ENCODE data around the gene RALGPS1.

The RALGPS1 gene

DNA sequence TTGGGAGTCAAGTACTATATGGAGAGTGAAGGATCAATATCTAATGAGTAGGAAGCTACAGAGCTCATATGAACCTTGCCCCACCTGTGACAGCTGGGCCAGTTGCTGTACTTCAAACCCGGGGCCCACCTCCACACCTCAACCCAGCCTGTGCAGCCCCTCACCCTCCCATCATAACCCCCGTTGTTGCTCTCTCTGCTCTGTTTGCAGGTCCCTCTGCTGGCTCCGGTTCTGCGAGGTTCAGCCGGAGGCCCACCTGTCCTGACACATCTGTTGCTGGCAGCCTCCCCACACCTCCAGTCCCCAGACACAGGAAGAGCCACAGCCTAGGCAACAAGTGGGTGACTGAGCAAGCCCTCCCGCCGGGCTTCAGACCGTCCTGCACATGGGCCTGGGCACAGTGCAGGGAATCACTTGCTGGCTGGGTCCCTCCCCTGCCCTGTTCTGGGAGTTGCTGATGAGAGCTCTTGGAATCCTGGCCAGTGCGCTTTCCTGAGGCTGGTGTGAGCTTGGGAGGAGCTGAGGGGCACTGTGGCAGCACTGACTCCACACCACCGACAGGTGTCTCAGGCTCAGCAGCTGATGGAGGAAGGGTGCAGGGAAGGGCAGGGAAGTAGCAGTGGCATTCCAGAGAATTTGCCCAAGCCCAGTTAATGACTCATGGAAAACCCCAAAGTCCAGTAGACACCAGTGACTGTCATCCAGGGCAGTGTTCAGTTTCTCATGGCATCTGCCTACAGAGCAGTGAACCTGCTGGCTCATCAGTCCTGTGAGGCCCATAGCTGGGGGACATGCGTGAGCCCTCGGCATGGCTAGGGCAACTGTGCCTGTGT, 280.5 kb downstream of the RALGPS1 start:
- FAIRE-seq = no peak

DNA sequence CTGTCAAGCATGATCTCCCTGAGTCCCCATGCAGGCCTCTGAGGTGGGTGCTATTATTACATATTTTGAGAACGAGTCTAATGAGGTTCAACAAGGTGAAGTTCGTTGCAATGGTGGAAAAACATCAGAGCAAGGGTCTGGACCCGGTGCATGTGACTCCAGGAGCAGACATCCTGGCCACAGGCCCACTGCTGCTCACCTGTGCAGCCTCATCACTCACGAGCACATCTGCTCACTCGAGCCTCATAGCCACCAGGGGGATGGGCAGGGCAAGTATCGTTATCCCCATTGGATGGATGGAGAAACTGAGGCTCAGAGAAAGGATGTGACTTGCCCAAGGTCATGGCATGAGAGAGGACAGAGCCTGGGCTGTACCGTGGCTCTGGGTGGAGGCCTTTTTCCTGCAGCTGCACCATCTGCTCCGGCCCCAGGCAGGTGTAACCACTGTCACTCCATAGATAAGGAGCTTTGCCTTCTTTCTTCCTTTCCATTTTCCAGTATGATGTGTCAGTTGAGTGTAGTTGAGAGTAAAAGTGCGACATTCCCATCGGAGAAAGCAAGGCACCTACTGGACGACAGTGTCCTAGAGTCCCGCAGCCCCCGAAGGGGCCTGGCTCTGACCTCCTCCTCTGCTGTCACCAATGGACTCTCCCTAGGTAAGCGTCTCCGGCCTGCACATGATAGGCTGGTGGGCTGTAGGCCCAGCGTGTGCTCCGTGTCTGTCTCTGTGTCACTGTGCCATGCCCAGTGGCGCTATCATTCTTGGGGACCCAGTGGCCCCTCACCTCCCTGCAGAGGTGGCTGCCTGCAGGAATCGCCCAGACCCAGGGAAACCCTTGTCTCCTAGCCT, 281.6 kb downstream of the RALGPS1 start:
- no peak for FAIRE-seq

DNA sequence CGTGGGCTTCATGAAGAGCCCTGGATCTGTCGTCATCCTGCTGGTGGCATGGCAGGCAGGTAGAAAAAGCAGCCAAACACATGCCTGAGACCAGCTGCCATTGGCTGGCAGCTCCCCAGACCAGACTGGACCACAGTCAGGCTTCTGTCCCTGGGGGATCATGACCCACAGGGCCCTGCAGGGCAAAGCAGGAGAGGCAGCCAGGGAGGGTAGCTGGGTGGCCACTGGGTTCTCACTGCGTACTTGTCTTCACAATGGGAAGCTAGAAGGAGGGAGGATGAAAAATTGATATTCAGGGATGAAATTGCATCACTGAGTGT, 282.2 kb downstream of the RALGPS1 start:
- FAIRE-seq = no peak

DNA sequence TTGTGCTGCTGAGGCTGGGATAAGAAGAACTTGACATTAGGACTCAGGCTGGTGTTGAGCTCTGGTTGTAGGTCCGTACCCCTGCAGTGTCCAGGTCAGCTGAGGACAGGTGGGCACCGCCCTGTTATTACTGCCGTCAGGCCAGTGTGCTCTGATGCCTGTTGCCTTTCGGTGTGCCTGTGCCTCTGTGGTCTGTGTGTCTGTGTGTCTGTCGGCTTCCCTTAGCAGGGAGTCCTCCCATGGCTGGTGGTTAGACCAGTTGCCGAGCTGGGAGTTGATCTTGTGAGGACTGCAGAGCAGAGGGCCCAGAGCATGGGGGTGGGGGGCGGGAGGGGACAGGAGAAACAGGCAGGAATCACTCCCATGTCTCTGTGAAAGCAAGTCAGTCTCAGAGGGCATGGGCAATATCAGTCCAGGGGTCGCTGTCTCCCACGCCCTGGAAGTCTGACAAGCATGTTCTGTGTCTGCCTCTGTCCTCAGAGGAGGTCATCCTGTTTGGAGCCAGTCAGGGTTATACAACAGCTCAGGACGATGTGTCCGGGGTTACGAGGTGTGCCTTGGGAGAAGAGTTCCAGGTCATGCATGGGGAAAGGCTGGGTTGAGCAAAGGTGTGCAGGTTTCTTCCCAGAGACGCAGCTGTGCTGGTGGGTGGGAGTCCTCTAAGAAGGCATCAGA, 282.7 kb downstream of the RALGPS1 start:
- no peak for FAIRE-seq

DNA sequence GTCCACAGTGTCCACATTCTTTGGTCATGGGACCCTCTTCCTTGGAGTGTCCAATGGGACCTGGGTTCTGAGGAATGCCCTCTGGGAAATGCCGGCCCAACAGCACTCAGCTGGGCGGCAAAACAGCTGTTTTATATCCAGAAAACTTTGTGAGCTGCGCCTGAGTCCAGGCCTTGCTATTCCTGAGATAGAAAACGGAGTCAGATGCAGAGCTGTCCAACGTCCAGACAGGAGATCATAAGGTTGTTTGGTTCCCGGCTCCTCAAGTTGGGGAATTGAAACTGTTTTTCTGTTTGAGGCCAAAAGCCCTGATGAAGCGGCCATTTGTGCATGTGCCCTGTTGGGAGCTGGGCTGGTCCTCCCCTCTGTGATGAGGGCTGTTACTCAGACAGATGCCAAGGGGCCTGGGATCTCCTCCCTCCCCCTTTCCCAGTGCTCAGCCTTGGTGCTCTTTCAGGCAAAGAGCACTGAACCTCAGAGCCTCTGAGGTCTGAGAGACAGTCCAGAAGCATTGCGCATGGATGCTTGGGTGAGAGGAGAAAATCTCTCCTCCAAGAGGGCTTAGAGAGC, 283.4 kb downstream of the RALGPS1 start:
- no peak for FAIRE-seq

DNA sequence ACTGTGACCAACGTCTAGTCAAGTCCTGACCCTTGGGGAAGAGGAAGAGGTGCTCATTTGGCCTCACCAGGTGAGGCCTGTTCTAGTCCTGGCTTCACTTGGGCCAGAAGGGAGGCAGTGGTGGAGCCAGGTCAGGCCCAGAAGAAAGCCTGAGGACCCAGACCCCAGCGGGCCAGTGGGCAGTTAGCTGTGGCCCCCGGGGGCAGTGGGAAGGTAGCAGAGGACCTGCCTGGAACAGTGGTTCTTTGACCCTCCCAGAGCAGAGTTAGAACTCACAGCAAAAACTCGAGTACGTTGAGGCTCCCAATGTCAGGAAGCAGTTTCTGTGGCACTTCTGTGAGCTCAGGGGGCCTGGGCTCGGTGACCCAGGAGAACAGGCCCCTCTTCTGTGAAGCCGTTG, 284.0 kb downstream of the RALGPS1 start:
- no peak for FAIRE-seq

DNA sequence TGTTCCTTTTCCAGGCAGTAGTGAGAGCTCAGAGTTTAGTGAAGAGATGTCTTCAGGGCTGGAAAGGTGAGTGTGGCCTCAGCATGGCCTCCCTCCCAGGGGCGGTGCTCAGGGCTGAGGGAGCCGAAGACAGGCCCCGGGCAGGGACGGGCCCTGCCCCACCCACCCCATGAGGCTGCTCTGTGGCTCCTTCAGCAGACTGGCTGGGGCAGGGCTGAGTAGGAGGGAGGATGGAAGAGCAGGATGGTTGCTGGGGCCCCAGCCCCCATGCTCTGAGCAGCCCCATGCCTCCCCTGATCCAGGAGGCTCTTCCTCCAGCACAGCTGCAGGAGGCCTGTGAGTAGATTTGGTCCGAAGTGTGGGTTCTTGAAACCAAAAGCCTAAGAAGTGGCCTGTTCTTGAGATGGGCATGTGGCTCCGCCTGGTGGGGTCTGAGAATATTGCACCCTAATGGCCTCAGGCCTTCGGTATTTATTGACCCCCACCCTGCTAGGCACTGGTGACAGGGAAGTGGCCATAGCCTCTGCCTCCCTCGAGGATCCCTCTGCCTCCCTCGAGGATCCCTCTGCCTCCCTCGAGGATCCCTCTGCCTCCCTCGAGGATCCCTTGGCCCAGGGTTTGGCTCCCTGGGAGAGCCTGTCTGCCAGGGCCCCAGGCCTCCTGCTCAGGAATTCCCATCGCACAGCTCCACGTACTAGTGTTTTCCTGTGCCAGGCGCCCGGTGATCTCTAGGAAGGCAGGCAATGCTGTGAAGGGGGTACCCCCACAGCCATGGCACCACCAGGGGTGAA, 284.6 kb downstream of the RALGPS1 start:
- no peak for FAIRE-seq

DNA sequence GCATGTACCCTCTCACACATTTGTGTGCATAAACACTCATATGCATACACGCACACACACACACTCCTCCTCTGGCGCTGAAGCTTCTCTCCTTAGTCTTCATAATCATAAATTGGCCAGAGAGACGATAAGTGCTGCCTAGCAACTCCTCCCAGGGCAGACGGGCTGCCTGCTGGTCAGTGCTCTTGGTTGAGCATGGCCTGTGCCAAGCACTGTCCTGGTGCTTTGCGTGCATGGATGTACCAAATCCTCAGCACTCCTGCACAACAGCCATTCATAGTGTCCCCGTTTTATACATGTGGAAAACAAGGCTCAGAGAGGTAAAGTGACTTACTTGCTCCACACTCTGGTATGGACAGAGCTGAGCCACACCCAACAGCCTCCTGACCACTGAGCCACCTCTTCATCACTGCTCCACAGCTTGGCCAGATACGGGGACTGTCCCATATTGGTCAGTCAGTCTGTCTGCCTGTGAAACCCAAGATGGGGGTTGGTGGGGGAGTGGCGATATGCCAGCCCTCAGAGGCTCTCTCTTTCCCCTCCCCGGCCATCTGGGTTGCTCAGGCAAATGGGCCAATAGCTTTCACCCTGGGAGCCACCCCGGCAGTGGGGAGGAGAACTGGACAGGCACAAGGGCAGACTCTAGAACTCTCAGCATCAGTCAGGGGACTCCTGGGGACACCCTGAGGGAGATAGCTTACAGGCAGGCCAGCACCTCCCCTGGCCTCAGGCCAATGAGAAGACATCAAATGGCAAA, 285.7 kb downstream of the RALGPS1 start:
- FAIRE-seq = no peak

DNA sequence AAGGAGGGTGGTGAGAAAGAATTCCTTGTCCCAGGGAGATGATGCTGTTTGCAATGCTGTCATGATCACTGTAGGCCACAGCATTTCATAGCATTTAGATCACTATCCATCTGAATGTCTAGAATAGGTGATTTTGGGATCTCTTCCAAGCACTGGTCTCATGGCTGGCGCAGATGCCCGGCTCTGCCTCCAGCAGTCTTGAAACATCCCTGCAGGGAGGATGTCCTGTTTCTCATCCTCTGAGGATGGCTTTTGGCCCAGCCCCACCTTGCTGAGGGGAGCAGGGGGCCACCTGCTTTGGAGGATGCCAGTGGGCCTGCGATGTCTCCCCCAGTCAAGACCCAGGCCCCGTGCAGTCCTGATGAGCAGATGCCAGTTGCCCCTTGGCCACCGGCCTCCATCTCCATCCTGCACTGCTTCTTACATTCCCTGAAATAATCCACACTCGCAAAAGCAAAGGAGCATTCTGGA, 286.5 kb downstream of the RALGPS1 start:
- no peak for FAIRE-seq

DNA sequence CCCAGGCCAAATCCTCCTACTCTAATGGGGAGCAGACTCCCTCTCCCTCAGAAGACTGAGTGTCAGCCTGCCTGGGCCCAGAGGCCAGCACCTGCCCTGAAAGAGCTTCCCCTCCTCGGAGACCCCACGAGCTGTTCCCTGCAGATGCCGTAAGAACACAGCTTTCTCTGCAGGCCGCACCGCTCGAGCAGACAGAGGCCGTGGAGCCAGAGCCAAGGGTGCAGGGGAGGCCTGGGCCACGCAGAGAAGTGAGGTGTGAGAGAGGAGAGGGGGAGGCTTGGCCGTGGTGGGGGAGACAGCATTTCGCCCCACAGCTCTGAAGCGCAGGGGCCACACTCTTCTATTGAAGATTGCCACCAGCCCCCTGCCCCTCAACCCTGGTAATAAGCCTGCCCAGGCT, 287.1 kb downstream of the RALGPS1 start:
- no peak for FAIRE-seq

DNA sequence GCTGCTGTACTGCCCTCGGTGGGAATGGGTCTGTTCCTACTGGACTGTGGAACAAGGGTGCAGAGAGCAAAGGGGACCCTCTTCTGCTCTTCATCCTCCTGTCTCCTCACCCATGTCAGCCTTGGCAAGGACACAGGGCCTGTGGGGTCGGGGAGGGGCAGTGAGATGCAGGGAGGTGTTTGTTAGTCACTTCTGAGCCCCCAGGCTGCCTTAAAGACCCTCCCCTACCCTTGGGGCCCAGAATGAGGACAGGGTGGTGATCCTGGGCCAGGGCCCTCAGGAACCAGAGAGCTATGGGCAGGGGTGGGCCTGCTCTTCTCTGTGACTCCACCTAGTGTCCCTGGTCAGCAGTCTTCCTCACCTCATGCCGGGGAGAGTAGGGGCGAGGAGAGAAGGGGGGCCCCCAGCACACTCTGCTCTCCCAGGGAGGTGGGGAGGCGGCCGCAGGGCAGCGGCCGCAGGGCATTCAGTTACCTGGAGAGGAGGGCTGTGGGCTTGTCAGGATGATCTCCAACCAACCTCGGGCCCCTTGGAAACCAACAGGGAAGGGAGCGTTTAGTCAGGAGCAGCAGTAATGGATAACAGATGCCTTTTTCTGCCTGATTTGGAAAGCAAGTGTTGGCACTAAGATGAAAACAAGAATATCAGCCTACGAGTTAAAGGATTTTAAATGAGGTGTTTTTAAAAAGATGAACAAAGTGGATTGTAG, 288.0 kb downstream of the RALGPS1 start:
- no peak for FAIRE-seq

DNA sequence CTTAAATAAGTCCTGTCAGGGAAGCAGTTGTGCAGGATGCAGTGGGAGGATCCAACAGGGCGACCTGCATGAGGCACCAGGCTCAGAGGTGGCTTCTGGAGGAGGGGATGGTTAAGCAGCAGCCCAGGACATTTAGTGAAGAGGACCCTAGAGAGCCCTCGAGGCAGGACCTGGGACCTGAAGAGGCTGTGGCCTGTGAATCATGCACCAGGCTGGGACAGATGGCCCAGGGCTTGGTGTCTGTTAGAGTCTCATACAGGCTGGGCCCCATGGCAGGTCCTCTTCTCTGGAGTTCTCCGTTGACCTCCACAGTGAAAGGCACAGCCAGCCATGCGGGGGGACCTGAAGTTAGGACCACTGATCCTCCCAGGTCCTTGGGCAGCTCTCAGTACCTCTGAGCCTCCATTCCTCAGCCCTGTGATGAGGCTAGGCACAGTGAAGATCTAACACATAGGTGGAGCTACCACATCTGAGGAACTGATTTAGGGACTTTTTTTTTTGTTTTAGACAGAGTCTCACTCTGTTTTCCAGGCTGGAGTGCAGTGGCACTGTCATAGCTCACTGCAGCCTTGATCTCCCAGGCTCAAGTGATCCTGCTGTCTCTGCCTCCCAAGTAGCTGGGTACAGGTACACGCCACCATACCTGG, 289.2 kb downstream of the RALGPS1 start:
- FAIRE-seq = no peak

DNA sequence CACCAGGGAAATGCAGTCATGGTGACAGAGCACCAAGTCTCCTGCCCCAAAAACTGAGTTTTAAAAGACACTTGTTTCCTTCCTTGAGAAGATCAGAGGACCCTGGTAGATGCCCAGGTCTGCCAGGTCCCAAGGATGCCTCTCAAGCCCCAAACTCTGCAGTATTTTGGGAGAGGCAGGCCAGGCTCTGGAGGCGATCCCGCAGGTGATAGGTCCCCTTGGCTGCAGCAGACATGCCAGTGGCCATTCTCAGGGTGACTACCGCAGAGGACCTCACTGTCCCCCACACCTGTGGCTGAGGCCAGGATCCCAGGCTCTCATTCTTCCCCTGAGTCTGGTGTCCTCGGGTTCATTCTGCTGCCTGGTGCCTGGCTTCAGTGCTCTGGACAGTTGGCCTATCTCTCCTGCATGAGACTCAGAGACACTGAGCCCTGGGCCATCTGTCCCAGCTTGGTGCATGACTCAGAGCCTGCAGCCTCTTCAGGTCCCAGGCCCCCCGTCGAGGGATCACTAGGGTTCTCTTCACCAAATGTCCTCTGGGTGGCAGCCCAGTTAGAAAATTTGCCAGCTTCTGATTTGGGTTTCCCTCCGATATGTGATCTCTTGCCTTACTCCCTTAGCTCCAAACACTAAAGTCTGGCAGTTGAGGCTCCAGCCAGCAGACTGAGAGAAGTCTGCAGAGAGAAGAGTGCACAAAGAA, 290.3 kb downstream of the RALGPS1 start:
- no peak for FAIRE-seq

DNA sequence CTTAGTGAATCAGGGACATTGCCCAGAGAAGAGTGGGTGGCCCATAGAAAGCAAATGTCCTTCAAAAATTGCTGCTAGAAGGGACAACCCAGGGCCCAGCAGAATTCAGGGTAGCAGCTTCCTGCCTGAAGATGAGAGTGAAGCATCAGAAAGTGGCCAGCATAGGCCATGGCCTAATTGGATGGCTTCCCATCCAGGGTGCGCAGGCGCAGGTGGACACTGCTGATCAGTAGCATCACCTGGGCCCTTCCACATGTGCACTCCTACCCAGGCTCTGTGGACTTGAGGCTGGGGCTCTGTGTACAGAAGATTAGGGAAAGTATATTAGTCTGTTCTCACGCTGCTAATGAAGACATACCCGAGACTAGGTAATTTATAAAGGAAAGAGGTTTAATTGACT, 291.4 kb downstream of the RALGPS1 start:
- FAIRE-seq = no peak

DNA sequence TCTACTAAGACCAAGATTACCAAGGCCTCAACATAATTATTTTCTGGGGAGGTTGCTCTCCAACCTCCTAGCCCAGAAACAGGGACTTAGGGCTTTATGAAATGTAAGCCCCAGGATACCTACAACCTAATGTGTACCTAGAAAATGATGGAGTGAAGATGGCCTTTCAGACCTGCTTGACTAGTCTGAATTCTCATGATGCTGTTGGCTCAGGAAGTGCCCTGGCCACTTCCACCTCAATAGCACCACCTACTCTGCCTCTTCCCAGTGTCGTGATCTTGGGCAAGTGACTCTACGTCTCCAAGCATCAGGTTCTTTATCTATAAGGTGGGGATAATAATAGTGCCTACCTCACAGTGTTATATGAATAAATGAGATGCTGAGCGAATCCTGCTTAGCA, 292.1 kb downstream of the RALGPS1 start:
- no peak for FAIRE-seq

DNA sequence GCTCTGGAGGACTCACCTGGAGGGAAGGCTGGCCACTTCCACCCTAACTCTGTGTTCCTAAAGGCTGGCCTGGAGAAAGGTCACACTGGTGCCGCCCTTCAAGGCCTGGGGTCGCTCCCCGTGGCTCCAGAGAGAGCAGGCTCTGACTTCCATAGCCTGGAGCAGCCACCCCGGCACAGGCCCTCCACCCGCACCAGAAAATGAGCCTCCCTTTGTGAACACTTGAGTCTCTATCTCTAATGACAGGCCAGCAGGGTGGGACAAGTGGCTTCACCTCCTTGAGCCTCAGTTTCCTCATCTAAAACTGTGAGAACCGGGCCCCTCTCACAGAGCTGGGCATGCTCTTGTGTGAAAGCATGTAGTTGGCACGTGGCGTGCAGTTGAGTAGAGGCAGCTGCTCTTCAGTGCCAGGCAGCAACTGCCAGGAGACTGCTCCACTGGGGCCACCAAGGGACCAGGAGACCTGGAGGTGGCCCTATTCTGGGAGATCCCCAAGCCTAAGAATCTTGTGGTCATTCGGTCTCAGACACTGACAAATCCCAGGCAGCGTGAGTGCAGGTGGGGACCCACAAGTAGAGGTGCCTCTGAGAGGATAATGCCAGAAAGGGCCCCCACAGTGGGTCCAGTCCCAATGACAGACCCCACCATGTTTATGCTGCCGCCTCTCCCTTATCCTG, 293.3 kb downstream of the RALGPS1 start:
- FAIRE-seq = no peak

DNA sequence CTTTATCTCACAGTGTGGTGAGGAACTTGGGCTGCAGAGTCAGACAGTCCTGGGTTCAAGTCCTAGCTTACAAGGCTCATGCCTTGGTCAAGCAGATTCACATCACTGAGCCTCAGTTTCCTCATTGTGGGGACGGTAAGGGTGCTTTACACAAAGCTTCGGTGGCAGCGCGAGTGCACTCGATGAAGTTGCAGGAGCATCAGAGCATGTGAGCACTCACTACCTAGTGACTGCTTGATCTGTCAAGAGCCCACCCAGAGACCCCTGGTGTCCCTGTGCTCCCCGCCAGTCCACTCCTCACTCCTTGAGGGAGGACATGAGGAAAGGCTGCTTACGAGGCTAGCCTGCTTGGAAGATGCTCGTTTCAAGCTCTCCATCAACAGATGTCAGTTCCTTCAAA, 293.8 kb downstream of the RALGPS1 start:
- no peak for FAIRE-seq

DNA sequence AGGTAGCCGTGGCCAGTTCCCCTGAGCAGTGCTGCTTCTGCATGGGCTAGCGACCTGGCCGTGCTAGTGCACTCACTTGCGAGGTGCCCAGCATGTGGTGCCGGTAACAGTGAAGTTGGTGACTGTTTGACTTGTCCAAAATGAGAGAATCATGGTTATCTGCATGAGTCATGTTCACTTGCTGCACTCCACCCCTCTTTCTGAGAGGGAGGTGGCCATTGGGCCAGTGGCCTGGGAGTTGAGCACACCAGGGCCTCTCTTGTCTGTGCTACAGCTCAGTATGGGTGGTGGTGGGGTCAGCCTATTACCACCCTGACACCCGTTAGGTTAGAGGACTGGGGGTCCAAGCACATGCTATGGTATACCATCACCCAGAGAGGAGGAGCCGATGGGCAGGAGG, 294.6 kb downstream of the RALGPS1 start:
- FAIRE-seq = no peak

DNA sequence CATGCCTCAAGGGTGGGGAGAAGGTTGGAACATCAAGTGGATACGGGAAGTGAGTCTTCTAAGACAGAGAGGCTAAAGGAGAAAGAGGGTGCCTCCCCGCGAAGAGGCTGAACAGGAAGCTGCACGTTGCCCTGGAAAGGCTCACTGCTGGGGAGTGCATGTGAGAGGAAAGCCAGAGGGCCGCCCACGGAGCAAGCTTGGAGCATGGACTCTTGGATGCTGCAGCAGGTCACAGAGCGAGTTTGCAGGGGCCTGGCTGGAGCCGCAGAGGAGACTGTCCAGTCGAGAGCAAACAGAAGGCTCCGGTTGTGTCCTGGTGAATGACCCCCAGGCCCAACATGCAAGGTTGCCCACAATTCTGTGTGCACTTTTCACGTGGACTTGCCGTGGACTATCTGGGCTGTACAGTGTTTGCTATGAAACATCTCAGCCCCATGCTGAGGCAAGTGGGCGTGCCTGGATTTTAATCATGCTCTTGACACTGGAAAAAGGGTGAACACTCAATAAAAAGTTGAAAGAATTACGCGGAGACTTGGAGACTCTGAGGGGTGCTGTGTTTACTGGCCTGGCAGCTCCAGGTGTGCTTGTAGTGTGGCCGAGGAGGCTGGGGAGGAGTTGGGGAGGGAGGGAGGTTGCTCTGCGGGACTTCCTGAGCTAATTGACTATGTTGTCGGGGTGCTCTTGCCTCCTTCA, 295.5 kb downstream of the RALGPS1 start:
- FAIRE-seq = no peak

All from A204.1 (cell line).